SU-DHL-6 (cell line): Measurements from ENCODE around the gene OR10D3.

ENCODE experiments used
- H2AFZ ChIP-seq: fragments of 200-600 bp; sonication (generic); 2 replicates; pipeline ENCODE4 v1.6.1; 2014; ENCODE audit warnings: low read depth, mild to moderate bottlenecking, moderate library complexity, mixed read lengths, antibody characterized with exemption, low read length; ENCODE audit not compliant: severe bottlenecking
- H3F3A ChIP-seq: fragments of 200-600 bp; shearing (Covaris generic); 2 replicates; pipeline ENCODE4 v1.6.0; 2016; ENCODE audit warnings: antibody characterized with exemption, mild to moderate bottlenecking; ENCODE audit not compliant: insufficient read depth
- H3K27ac ChIP-seq: fragments of 200-600 bp; sonication (generic); 2 replicates; pipeline ENCODE4 v1.5.1; 2016; ENCODE audit warnings: low read depth, mild to moderate bottlenecking, low read length, moderate library complexity, mixed read lengths
- H3K27me3 ChIP-seq: fragments of 200-600 bp; sonication (generic), shearing (Covaris generic); 2 replicates; pipeline ENCODE4 v1.6.0; 2014; ENCODE audit warnings: mild to moderate bottlenecking, low read length
- H3K36me3 ChIP-seq: fragments of 200-600 bp; sonication (generic); 2 replicates; pipeline ENCODE4 v1.6.1; 2014; ENCODE audit warnings: mild to moderate bottlenecking, low read length, mixed read lengths
- H3K4me2 ChIP-seq: fragments of 300-600, 200-600 bp; shearing (Covaris generic), sonication (generic); 2 replicates; pipeline ENCODE4 v1.6.0; 2014; ENCODE audit warnings: low read length, low read depth, mild to moderate bottlenecking; ENCODE audit not compliant: poor library complexity, severe bottlenecking
- H3K4me3 ChIP-seq: fragments of 200-600 bp; sonication (generic); 2 replicates; pipeline ENCODE4 v1.5.1; 2014; ENCODE audit warnings: antibody characterized with exemption, low read length, mild to moderate bottlenecking, mixed read lengths; ENCODE audit not compliant: insufficient read depth, poor library complexity, severe bottlenecking
- H3K79me2 ChIP-seq: fragments of 200-600 bp; sonication (generic); 2 replicates; pipeline ENCODE4 v1.6.1; 2014; ENCODE audit warnings: mild to moderate bottlenecking, low read length, moderate library complexity; ENCODE audit not compliant: insufficient read depth
- H3K9ac ChIP-seq: fragments of 200-600 bp; sonication (generic); 2 replicates; pipeline ENCODE4 v1.7.0; 2014; ENCODE audit warnings: mild to moderate bottlenecking, low read length
- H3K9me2 ChIP-seq: fragments of 200-600 bp; sonication (generic); replicated peaks from 2 replicates; pipeline ENCODE4 v1.6.1; 2014; ENCODE audit warnings: low read length; ENCODE audit not compliant: insufficient read depth
- H3K9me3 ChIP-seq: fragments of 200-600 bp; sonication (generic); 2 replicates; pipeline ENCODE4 v1.6.1; 2014; ENCODE audit warnings: low read length, mixed read lengths; ENCODE audit not compliant: insufficient read depth
- H4K20me1 ChIP-seq: fragments of 200-600 bp; sonication (generic); 2 replicates; pipeline ENCODE4 v1.6.1; 2014; ENCODE audit warnings: low read depth, mild to moderate bottlenecking, antibody characterized with exemption, low read length, moderate library complexity, mixed read lengths
- EZH2phosphoT487 ChIP-seq: fragments of 200-600 bp; sonication (generic), shearing (Covaris generic); conservative IDR thresholded peaks from 2 replicates; pipeline ENCODE4 v1.6.1; 2018; ENCODE audit warnings: mild to moderate bottlenecking, antibody characterized with exemption, low read length, moderate library complexity, mixed read lengths
- TF ChIP-seq, protein P1 (sequence below): fragments of 200-600 bp; sonication (generic); IDR thresholded peaks from one replicate; pipeline ENCODE4 v1.5.1; 2017; ENCODE audit warnings: antibody characterized with exemption, mild to moderate bottlenecking, low read length, moderate library complexity; ENCODE audit not compliant: insufficient read depth, poor library complexity, severe bottlenecking

OR10D3 gene

DNA sequence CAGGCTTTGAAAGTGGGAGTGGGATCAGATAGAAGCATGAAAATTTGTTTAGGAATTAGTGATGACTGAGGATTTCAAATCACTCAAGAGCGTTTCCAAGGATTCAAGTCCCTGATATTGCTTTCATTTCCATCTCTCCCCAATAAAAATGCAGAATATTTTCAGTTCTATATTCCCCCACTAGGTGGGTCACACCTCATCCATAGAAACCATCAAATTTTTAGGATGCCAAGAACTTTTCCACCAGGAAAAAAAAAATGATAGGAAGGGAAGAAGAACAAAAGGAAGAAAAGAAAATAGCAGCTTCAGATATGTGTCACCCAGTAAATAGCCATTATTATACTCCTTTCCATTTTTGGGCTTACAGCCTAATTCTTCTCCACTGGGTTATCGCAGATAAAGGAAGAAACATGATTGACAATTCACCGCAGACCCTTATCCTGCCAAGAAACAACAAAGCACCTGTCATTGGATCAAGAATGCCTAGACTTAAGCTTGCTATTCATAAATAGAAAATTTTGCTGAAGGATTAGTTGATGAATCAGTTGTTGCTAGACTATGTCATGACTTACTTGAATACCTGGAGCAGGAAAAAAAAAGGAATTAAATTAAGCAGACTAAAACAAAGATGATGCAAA lies 30.3 kb upstream of the OR10D3 start:
- TF ChIP-seq, protein P1, sequence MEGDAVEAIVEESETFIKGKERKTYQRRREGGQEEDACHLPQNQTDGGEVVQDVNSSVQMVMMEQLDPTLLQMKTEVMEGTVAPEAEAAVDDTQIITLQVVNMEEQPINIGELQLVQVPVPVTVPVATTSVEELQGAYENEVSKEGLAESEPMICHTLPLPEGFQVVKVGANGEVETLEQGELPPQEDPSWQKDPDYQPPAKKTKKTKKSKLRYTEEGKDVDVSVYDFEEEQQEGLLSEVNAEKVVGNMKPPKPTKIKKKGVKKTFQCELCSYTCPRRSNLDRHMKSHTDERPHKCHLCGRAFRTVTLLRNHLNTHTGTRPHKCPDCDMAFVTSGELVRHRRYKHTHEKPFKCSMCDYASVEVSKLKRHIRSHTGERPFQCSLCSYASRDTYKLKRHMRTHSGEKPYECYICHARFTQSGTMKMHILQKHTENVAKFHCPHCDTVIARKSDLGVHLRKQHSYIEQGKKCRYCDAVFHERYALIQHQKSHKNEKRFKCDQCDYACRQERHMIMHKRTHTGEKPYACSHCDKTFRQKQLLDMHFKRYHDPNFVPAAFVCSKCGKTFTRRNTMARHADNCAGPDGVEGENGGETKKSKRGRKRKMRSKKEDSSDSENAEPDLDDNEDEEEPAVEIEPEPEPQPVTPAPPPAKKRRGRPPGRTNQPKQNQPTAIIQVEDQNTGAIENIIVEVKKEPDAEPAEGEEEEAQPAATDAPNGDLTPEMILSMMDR, result no peak
- TF ChIP-seq EZH2phosphoT487, result no peak
- Histone ChIP-seq H3K4me3 (no peak overlapping the region), H3K4me2 (no peak overlapping the region), H3K27me3 (no peaks in the 10 kb centered on the region), H3K9ac (no peak overlapping the region), H3K9me3 (no peaks in the 10 kb centered on the region), H2AFZ (no peak overlapping the region), H3K9me2 (no peaks in the 10 kb centered on the region), H4K20me1 (no peaks in the 10 kb centered on the region), H3F3A (no peaks in the 10 kb centered on the region), H3K36me3 (no peaks in the 10 kb centered on the region), H3K79me2 (no peaks in the 10 kb centered on the region), H3K27ac (no peak overlapping the region)

DNA sequence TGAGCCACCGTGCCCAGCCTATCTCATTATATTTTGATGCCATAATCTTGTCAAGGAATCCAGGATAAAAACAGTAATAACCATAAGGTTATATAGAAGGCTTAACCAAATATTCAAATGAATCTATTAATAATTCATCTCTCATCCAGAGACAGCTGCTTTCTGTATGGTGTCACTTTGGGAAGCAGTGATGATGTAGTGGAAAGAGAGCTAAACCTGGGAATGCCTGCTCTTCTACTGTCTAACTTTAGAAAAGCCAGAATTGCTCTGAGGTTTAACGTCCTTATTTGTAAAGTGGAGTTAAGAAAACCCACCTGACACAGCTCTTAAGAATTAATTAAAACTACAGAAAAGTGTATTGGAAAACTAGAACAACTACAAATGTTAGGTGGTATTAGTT lies 29.3 kb upstream of the OR10D3 start:
- Histone ChIP-seq H3K9ac (no peak overlapping the region), H3F3A (no peaks in the 10 kb centered on the region), H3K27me3 (no peaks in the 10 kb centered on the region), H4K20me1 (no peaks in the 10 kb centered on the region), H3K36me3 (no peaks in the 10 kb centered on the region), H3K9me3 (no peaks in the 10 kb centered on the region), H3K4me3 (no peak overlapping the region), H2AFZ (no peak overlapping the region), H3K4me2 (no peak overlapping the region), H3K79me2 (no peaks in the 10 kb centered on the region), H3K27ac (no peak overlapping the region), H3K9me2 (no peaks in the 10 kb centered on the region)
- no peak for TF ChIP-seq EZH2phosphoT487
- TF ChIP-seq, protein P1, result no peak

DNA sequence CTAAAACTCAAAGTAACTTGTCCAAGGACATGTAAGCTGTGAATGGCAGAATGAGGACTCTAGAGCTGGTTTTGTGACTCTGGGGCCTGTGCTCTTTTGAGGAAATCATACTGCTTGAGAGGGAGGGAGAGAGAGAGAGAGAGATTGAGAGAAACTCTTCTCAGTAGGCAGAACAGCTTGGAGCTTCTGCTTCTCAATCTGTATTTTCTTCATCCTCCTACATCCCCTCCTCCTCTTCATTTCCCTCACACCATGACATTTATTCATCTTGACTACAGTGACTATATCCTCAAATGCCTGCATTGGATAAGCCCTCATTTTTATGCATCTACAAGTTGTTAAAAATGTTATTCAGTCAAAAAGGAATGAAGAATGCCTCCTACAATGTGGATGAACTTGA lies 23.7 kb upstream of the OR10D3 start:
- no peak overlapping the region for H3K4me3 ChIP-seq
- H3K9me2 ChIP-seq, result no peaks in the 10 kb centered on the region
- no peaks in the 10 kb centered on the region for H3K27me3 ChIP-seq
- no peak overlapping the region for H2AFZ ChIP-seq
- no peaks in the 10 kb centered on the region for H4K20me1 ChIP-seq
- H3K4me2 ChIP-seq, result no peak overlapping the region
- no peaks in the 10 kb centered on the region for H3F3A ChIP-seq
- H3K27ac ChIP-seq, result no peak overlapping the region
- H3K9me3 ChIP-seq, result no peaks in the 10 kb centered on the region
- H3K9ac ChIP-seq, result no peak overlapping the region
- H3K79me2 ChIP-seq, result no peaks in the 10 kb centered on the region
- no peaks in the 10 kb centered on the region for H3K36me3 ChIP-seq
- no peak for TF ChIP-seq EZH2phosphoT487
- TF ChIP-seq, protein P1, result no peak
